Measurements from ENCODE around the gene CPSF4L.

The CPSF4L gene

DNA sequence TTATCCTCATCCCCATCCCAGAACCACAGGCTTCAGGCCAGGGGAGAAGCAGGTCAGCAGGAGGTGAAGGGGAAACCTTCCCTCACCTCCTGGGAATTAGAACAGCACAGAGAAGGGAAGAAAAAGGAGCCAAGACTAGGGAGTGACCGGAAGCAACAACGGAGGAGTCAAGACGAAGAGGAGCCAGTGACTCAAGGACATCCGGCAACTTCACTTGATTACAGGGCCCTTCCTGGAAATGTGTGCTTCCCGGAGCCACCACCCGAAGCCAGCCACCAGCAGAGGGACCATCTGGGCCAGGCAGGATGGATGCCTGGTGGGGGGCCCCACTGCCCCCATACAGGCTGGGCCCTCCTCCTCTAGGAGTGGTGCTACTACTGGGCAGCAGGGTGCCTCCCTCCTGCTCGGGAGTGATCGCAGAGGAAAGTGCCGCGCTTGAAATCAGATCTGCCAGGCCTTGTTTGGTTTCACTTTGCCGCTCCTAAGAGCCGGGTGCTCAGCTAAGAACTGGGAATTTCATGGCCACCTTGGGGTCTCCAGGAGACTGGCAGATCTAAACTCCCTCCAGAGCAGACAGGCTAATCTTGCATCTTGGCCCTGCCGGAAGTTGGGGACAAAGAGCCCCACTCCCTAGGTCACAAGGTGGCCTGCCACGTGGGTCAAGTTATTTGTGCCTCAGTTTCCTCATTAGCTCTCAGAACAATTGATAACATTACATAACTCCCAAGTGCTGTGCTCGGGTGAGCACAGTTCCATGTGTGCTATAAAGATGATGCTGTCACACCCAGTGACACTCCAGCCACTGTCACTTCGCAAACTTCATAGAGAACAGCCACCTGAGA is 43.5 kb upstream of the CPSF4L start (continued):
- TF ChIP-seq ZNF335 (tag by site-specific recombination; conservative IDR thresholded peaks at IDR 0.05) (peak; percentile 86), ZBTB8A (tag by site-specific recombination; IDR thresholded peaks at IDR 0.05) (peak; percentile 64; the same call in 1 of the 2 replicates), ZNF133 (tag by site-specific recombination; IDR thresholded peaks at IDR 0.05) (no peak), ZSCAN18 (tag by site-specific recombination; IDR thresholded peaks at IDR 0.05) (no peak), ZNF292 (tag by site-specific recombination; IDR thresholded peaks at IDR 0.05; ENCODE audit: borderline replicate concordance, low read depth) (no peak), ZNF132 (tag by site-specific recombination; IDR thresholded peaks at IDR 0.05; ENCODE audit: borderline replicate concordance) (no peak), ZNF600 (tag by site-specific recombination; IDR thresholded peaks at IDR 0.05) (peak; percentile 80), CTCF (tag by site-specific recombination; IDR thresholded peaks at IDR 0.05) (peak; percentile 93), ZNF24 (tag by site-specific recombination; IDR thresholded peaks at IDR 0.05) (peak; percentile 57; the same call in 1 of the 2 replicates), ZNF629 (tag by site-specific recombination; IDR thresholded peaks at IDR 0.05) (peak; percentile 32; the same call in 1 of the 2 replicates)
- TF ChIP-seq, protein P1, sequence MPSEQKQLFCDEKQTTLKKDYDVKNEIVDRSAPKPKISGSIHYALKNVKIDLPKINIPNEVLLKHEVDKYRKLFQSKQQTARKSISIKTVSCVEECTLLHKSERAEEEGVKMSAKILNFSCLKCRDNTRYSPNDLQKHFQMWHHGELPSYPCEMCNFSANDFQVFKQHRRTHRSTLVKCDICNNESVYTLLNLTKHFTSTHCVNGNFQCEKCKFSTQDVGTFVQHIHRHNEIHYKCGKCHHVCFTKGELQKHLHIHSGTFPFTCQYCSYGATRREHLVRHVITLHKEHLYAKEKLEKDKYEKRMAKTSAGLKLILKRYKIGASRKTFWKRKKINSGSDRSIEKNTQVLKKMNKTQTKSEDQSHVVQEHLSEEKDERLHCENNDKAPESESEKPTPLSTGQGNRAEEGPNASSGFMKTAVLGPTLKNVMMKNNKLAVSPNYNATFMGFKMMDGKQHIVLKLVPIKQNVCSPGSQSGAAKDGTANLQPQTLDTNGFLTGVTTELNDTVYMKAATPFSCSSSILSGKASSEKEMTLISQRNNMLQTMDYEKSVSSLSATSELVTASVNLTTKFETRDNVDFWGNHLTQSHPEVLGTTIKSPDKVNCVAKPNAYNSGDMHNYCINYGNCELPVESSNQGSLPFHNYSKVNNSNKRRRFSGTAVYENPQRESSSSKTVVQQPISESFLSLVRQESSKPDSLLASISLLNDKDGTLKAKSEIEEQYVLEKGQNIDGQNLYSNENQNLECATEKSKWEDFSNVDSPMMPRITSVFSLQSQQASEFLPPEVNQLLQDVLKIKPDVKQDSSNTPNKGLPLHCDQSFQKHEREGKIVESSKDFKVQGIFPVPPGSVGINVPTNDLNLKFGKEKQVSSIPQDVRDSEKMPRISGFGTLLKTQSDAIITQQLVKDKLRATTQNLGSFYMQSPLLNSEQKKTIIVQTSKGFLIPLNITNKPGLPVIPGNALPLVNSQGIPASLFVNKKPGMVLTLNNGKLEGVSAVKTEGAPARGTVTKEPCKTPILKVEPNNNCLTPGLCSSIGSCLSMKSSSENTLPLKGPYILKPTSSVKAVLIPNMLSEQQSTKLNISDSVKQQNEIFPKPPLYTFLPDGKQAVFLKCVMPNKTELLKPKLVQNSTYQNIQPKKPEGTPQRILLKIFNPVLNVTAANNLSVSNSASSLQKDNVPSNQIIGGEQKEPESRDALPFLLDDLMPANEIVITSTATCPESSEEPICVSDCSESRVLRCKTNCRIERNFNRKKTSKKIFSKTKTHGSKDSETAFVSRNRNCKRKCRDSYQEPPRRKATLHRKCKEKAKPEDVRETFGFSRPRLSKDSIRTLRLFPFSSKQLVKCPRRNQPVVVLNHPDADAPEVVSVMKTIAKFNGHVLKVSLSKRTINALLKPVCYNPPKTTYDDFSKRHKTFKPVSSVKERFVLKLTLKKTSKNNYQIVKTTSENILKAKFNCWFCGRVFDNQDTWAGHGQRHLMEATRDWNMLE (tag by site-specific recombination; conservative IDR thresholded peaks at IDR 0.05; ENCODE audit: low read depth), result peak; percentile 41; the same call in 1 of the 2 replicates
- TF ChIP-seq, protein P2, sequence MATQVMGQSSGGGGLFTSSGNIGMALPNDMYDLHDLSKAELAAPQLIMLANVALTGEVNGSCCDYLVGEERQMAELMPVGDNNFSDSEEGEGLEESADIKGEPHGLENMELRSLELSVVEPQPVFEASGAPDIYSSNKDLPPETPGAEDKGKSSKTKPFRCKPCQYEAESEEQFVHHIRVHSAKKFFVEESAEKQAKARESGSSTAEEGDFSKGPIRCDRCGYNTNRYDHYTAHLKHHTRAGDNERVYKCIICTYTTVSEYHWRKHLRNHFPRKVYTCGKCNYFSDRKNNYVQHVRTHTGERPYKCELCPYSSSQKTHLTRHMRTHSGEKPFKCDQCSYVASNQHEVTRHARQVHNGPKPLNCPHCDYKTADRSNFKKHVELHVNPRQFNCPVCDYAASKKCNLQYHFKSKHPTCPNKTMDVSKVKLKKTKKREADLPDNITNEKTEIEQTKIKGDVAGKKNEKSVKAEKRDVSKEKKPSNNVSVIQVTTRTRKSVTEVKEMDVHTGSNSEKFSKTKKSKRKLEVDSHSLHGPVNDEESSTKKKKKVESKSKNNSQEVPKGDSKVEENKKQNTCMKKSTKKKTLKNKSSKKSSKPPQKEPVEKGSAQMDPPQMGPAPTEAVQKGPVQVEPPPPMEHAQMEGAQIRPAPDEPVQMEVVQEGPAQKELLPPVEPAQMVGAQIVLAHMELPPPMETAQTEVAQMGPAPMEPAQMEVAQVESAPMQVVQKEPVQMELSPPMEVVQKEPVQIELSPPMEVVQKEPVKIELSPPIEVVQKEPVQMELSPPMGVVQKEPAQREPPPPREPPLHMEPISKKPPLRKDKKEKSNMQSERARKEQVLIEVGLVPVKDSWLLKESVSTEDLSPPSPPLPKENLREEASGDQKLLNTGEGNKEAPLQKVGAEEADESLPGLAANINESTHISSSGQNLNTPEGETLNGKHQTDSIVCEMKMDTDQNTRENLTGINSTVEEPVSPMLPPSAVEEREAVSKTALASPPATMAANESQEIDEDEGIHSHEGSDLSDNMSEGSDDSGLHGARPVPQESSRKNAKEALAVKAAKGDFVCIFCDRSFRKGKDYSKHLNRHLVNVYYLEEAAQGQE (tag by site-specific recombination; IDR thresholded peaks at IDR 0.05), result no peak

GRCh38 chr17:73304438-73304837 is 42.8 kb upstream of the CPSF4L start:
- TF ChIP-seq ZNF514 (tag by site-specific recombination; IDR thresholded peaks at IDR 0.05) (no peak), IKZF3 (tag by site-specific recombination; IDR thresholded peaks at IDR 0.05) (0 out of 2 replicates have a peak, but pooled peaks have one; percentile 11)
- TF ChIP-seq, protein P3, sequence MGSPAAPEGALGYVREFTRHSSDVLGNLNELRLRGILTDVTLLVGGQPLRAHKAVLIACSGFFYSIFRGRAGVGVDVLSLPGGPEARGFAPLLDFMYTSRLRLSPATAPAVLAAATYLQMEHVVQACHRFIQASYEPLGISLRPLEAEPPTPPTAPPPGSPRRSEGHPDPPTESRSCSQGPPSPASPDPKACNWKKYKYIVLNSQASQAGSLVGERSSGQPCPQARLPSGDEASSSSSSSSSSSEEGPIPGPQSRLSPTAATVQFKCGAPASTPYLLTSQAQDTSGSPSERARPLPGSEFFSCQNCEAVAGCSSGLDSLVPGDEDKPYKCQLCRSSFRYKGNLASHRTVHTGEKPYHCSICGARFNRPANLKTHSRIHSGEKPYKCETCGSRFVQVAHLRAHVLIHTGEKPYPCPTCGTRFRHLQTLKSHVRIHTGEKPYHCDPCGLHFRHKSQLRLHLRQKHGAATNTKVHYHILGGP (tag by site-specific recombination; IDR thresholded peaks at IDR 0.05), result no peak
- ChIA-PET CTCF (interaction anchor here (0.9 to 1.1 kb wide), 2 partner anchors 48 to 55 kb away, joined by 3 to 5 read pairs; no protein-coding TSS in a partner anchor), POLR2A (interaction anchor here (0.7 kb wide), 1 partner anchor 22 kb away, joined by 3 read pairs; no protein-coding TSS in a partner anchor)
- peak overlapping the region; percentile 72 for H3K27ac ChIP-seq (ENCODE audit: extremely low read depth, low read depth, low read length)
- H3K4me1 ChIP-seq (ENCODE audit: control insufficient read depth, insufficient read depth, low read length), result peaks cover 30% of the 10 kb centered on the region
- no peak overlapping the region for H3K4me3 ChIP-seq (ENCODE audit: low read depth, low read length)
- H3K36me3 ChIP-seq (ENCODE audit: control insufficient read depth in 2 of 2, insufficient read depth in 1 of 2, low read length in 2 of 2), result peaks cover 0 to 6% of the 10 kb centered on the region in 2 experiments; a peak in 1 of 3 replicates
- H3K9me3 ChIP-seq (ENCODE audit: control insufficient read depth, insufficient read depth, low read depth, low read length), result no peaks in the 10 kb centered on the region
